NCI-H524 (cell line): ENCODE measurements around the gene IGF1R.

Experiments
- DNase-seq, 2 experiments: peaks; one replicate each; lab custom pipeline; 2025; lab: John Stamatoyannopoulos, UW

The IGF1R gene

GRCh38 chr15:98725874-98726273 lies 77.5 kb downstream of the IGF1R start:
- no peak for DNase-seq

GRCh38 chr15:98727115-98728040 lies 79.0 kb downstream of the IGF1R start:
- DNase-seq, result no peak

- DNase-seq, result peak; percentile 19 to 52
These were observed 79.9 kb downstream of the IGF1R start for GRCh38 chr15:98728082-98728810.

DNA sequence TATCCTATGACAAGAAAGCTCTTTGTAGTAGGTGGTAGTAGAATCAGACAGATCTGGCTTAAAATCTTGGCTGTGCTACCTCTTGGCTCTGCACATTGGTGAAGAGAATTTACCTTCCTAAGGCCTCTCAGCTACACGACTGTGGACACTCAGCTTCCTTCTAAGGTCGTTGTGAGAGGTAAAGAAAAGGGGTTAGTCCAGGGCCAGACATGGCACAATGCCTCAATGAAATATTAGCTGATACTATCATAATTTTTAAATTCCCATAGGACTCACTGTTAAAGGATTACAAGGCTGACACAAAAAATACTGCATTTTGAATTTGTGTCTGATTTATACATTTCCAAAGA lies 80.4 kb downstream of the IGF1R start:
- no peak for DNase-seq

DNA sequence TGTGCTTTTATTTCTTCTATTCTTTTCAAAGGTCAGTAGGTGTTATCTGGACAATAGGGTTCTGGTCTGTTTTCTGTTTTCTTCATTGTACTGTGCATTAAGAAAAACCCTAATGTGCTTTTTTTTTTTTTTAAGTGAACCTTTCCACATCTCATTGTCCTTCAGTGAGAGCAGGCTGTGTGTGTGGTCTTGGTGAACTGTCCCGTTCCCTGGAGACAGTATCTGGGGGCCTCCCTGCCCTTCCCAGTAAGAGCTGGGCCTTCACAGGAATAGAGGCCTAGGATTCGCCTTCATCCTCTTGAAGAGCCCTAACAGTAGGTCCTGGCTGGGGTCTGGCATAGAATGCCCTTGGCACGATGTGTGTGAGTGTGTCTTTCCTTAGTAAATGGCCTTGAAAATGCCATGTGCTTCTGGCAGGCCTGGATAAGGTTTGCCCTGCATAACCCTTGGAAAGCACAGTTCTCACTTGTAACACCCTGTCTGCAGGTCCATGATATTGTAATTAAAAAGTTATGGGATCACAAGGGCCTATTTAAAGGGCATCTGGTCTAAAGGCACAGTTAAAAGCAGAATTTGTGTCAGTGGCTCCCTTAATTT lies 81.2 kb downstream of the IGF1R start:
- DNase-seq, result no peak

GRCh38 chr15:98730860-98731711 lies 82.7 kb downstream of the IGF1R start:
- no peak for DNase-seq

- no peak for DNase-seq
These were observed 83.5 kb downstream of the IGF1R start for GRCh38 chr15:98731712-98732450.

GRCh38 chr15:98733098-98733497 lies 84.8 kb downstream of the IGF1R start:
- no peak for DNase-seq

DNA sequence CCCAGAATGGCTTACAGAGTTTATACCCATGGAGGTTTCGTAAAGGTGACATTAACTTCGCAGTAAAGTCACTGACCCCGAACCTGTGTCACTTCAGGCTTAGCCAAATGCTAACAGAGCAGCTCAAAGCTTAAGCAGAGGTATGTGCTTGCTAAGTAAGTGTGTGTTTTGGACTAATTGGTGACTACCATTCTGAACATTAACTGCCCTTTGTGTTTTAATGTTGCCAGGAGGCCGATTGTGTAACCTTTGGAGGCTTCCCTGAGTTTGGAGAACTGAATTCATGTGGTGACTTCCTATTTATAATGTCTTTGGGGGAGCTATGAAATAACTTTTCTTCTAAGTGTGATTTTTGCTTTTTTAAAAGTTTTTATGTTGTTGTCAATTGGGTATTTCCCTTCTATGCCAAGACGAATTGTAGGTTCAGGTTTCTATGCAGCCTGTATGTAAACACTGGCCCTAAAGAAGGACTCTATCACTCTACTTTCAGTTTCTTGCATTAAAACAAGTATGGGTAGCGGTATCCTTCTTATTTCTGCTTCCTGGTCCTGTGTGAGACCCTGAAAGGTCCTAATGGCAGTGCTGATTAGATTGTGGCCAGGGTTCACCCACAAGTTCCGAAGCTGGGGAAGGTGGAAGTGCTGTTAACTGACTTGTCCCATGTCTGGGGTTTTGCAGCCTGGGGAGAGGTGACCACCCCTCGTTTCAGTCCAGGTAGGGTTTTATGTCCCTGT lies 86.3 kb downstream of the IGF1R start:
- no peak for DNase-seq

DNA sequence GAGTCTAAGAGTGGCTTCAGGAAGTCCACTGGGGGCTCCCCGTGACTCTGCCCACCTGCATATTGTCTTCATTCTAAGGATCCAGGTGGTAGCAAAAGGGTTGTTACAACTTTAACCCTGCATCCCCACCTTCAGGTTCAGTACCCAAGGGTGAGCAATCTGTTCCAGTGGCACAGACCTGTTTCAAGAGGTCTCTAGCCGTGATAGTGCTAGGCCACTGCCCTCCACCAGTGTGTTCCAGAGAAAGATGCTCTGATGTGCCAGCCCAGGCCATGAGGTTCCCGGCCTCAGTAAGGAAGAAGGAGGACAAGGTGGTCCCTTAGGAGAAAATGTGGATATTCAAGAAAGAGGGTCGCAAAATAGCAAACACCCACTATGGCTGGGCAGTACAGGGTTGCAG lies 87.0 kb downstream of the IGF1R start:
- no peak for DNase-seq

GRCh38 chr15:98735895-98736617 lies 87.7 kb downstream of the IGF1R start:
- no peak for DNase-seq

- peak; percentile 17 to 50 for DNase-seq
These were observed 88.8 kb downstream of the IGF1R start for GRCh38 chr15:98737159-98737558.

- DNase-seq, result peak in 1 of 2 experiments; percentile 58
These were observed 89.4 kb downstream of the IGF1R start for GRCh38 chr15:98737721-98738120.

GRCh38 chr15:98738689-98739401 lies 90.5 kb downstream of the IGF1R start:
- DNase-seq, result no peak

GRCh38 chr15:98740295-98740694 lies 92.0 kb downstream of the IGF1R start:
- no peak for DNase-seq

DNA sequence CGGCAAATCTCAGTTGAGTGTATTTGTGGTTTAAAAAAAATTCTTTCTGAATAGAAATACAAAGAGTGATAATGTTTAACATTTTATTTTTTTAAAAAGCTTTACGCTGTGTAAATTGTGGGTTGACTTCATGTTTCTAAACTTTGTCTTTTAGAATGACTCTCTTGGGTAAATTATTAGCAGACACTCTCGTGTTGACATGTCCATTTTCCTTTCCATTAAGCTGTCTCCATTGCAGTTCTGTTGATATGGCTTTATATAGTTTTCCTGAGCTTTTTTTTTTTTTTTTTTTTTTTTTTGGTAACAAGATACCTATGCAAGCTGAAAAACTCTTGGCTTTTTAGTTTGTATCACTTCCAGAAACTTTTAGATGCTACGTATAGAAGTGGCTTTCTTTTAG lies 92.6 kb downstream of the IGF1R start:
- DNase-seq, result no peak

GRCh38 chr15:98743177-98743576 lies 94.8 kb downstream of the IGF1R start:
- no peak for DNase-seq

GRCh38 chr15:98744506-98744905 lies 96.2 kb downstream of the IGF1R start:
- peak; percentile 94 to 98 for DNase-seq

DNA sequence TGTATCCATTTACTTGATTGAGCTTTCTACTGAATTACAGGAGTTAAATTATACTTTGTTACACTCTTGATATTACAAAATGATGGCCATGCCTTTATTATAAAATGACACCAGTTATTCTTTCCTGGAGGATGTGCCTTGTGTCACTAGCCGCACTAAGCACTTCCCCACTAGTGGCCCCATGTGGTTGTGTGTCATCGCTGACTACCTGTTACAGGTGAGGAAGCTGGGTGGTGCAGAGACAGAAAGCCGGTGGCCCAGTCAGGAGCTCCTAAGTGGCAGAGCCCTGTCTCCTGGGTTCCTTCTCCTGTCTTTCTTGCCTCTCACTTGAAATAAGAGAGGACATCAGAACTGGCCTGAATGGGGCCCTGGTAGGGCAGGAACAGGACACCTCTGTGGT lies 96.8 kb downstream of the IGF1R start:
- DNase-seq, result no peak
